ENCODE data around the gene CLEC18C.
"Not testable (repeated sequence)": the region's sequence is repeated elsewhere in the genome, so short reads cannot be mapped to it uniquely, and the experiment has no call there.

Gene CLEC18C

DNA sequence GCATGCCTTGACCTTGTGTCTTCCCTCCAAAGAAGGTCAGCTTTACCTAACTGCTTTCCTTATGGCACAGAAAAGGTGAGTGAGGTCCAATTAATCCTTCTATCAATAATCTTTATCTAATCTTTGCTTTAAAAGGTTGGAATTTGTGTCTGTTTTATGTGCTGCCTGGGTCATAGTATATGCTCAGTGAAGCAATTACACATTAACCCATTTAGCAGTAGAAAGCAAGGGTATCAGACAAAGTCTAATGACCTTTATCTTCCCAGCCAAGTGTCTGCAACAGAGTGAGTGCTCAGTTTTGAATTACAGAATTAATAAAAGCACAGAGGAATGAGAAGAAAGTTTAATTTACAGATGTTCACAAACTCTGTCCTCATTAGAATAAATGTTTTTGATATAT is 52.4 kb downstream of the CLEC18C start:
- not testable (repeated sequence) for H3K4me1 Mint-ChIP-seq, H3K4me3 Mint-ChIP-seq, H3K9me3 Mint-ChIP-seq, H3K36me3 Mint-ChIP-seq, H3K27me3 Mint-ChIP-seq, H3K27ac Mint-ChIP-seq

DNA sequence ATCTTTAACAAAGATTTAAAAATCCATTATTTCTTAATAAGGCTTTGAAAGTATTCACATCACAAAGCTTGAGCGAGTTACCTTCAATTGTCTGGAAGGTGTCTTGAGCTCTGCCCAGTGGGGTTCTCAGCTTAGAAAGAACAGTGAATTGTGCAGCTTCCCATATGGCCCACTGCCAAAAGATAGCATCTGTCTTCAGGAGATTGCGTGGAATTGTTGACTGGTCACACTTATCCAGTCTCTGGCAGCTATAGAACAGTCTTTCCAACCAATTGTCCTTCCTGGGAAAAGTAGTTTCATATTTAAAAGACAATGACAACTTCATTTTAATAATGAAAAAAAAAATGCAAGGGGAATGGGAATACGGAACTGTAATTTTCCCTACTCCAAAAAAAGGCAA is 58.2 kb downstream of the CLEC18C start:
- not testable (repeated sequence) for H3K27me3 Mint-ChIP-seq, H3K4me1 Mint-ChIP-seq, H3K27ac Mint-ChIP-seq, H3K36me3 Mint-ChIP-seq, H3K4me3 Mint-ChIP-seq, H3K9me3 Mint-ChIP-seq
